RPMI7951 (cell line): ENCODE measurements around the gene NKAIN2. TPM values are rescaled to one million over a fixed set of nuclear protein-coding genes. Genes with fewer than 3 reads are reported as not detected.
"Not testable (repeated sequence)": the region's sequence is repeated elsewhere in the genome, so short reads cannot be mapped to it uniquely, and the experiment has no call there.

Source experiments
- DNase-seq: peaks from one replicate; pipeline ENCODE4 v3.0.0-alpha.2; 2012; ENCODE audit warnings: low read depth
- total RNA-seq: library from RNA; depleted of rRNA; stranded (reverse); fragments of >200 nt; shearing (Covaris generic); gene quantifications from 2 replicates; pipeline ENCODE4 v1.2.3, GENCODE V29; 2014

NKAIN2 gene
- total RNA-seq, 1 experiment from 2014 or later, result not detected

GRCh38 chr6:124512431-124512830 is 708.8 kb downstream of the NKAIN2 start:
- DNase-seq, result no peak

- DNase-seq, result no peak
Observed at GRCh38 chr6:124517339-124517738, 713.7 kb downstream of the NKAIN2 start.

GRCh38 chr6:124520514-124520913 is 716.8 kb downstream of the NKAIN2 start:
- no peak for DNase-seq

- no peak for DNase-seq
Observed at GRCh38 chr6:124522335-124522734, 718.7 kb downstream of the NKAIN2 start.

GRCh38 chr6:124524491-124525200 is 721.0 kb downstream of the NKAIN2 start:
- no peak for DNase-seq

GRCh38 chr6:124530926-124531325 is 727.3 kb downstream of the NKAIN2 start:
- DNase-seq, result no peak

GRCh38 chr6:124535299-124535698 is 731.6 kb downstream of the NKAIN2 start:
- no peak for DNase-seq

- peak; percentile 65 for DNase-seq
Observed at GRCh38 chr6:124535746-124536145, 732.1 kb downstream of the NKAIN2 start.

- no peak for DNase-seq
Observed at GRCh38 chr6:124536157-124536841, 732.6 kb downstream of the NKAIN2 start.

- peak; percentile 8 for DNase-seq
Observed at GRCh38 chr6:124536842-124537191, 733.2 kb downstream of the NKAIN2 start.

GRCh38 chr6:124539096-124539495 is 735.4 kb downstream of the NKAIN2 start:
- no peak for DNase-seq

- DNase-seq, result no peak
Observed at GRCh38 chr6:124541573-124541972, 737.9 kb downstream of the NKAIN2 start.

- DNase-seq, result no peak
Observed at GRCh38 chr6:124546601-124547000, 742.9 kb downstream of the NKAIN2 start.

- no peak for DNase-seq
Observed at GRCh38 chr6:124551711-124552233, 748.1 kb downstream of the NKAIN2 start.

GRCh38 chr6:124557873-124558272 is 754.2 kb downstream of the NKAIN2 start:
- DNase-seq, result no peak

- not testable (repeated sequence) for DNase-seq
Observed at GRCh38 chr6:124560078-124560477, 756.4 kb downstream of the NKAIN2 start.

- DNase-seq, result no peak
Observed at GRCh38 chr6:124560873-124561567, 757.4 kb downstream of the NKAIN2 start.

GRCh38 chr6:124561635-124562130 is 758.0 kb downstream of the NKAIN2 start:
- DNase-seq, result no peak

GRCh38 chr6:124564125-124564524 is 760.5 kb downstream of the NKAIN2 start:
- not testable (repeated sequence) for DNase-seq

GRCh38 chr6:124567401-124567800 is 763.7 kb downstream of the NKAIN2 start:
- no peak for DNase-seq

- DNase-seq, result no peak
Observed at GRCh38 chr6:124573953-124574352, 770.3 kb downstream of the NKAIN2 start.

- DNase-seq, result no peak
Observed at GRCh38 chr6:124577734-124578281, 774.1 kb downstream of the NKAIN2 start.
